ENCODE results near the gene CFAP77.

- no peak for TF ChIP-seq NFIC (IDR thresholded peaks at IDR 0.05)
- no peak for TF ChIP-seq MAFF (IDR thresholded peaks at IDR 0.05; ENCODE audit: low read length)
- TF ChIP-seq SMAD1 (IDR thresholded peaks at IDR 0.05; ENCODE audit: low read depth, low read length, partially characterized antibody), result no peak
- no peak for TF ChIP-seq ARID4B (CRISPR knock-in tag; IDR thresholded peaks at IDR 0.05)
- TF ChIP-seq NELFE (IDR thresholded peaks at IDR 0.05; ENCODE audit: insufficient read depth, insufficient read length), result no peak
- no peak for TF ChIP-seq PKNOX1 (IDR thresholded peaks at IDR 0.05)
- no peak for TF ChIP-seq TAF1 (IDR thresholded peaks at IDR 0.05; ENCODE audit: control insufficient read depth, extremely low read depth, insufficient read depth, low read length, severe bottlenecking)
- TF ChIP-seq PHTF2 (CRISPR knock-in tag; IDR thresholded peaks at IDR 0.05), result no peak
- no peak for TF ChIP-seq SOX6 (IDR thresholded peaks at IDR 0.05)
- no peak for TF ChIP-seq HCFC1 (IDR thresholded peaks at IDR 0.05; ENCODE audit: low read depth, low read length)
- TF ChIP-seq, protein P1, sequence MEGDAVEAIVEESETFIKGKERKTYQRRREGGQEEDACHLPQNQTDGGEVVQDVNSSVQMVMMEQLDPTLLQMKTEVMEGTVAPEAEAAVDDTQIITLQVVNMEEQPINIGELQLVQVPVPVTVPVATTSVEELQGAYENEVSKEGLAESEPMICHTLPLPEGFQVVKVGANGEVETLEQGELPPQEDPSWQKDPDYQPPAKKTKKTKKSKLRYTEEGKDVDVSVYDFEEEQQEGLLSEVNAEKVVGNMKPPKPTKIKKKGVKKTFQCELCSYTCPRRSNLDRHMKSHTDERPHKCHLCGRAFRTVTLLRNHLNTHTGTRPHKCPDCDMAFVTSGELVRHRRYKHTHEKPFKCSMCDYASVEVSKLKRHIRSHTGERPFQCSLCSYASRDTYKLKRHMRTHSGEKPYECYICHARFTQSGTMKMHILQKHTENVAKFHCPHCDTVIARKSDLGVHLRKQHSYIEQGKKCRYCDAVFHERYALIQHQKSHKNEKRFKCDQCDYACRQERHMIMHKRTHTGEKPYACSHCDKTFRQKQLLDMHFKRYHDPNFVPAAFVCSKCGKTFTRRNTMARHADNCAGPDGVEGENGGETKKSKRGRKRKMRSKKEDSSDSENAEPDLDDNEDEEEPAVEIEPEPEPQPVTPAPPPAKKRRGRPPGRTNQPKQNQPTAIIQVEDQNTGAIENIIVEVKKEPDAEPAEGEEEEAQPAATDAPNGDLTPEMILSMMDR (IDR thresholded peaks at IDR 0.05 in 2 of 3, conservative IDR thresholded peaks at IDR 0.05 in 1 of 3; ENCODE audit: insufficient read depth in 2 of 3, low read depth in 1 of 3, low read length in 3 of 3), result no peak
- no peak for TF ChIP-seq CHD1 (IDR thresholded peaks at IDR 0.05; ENCODE audit: low read length)
- TF ChIP-seq, protein P2, sequence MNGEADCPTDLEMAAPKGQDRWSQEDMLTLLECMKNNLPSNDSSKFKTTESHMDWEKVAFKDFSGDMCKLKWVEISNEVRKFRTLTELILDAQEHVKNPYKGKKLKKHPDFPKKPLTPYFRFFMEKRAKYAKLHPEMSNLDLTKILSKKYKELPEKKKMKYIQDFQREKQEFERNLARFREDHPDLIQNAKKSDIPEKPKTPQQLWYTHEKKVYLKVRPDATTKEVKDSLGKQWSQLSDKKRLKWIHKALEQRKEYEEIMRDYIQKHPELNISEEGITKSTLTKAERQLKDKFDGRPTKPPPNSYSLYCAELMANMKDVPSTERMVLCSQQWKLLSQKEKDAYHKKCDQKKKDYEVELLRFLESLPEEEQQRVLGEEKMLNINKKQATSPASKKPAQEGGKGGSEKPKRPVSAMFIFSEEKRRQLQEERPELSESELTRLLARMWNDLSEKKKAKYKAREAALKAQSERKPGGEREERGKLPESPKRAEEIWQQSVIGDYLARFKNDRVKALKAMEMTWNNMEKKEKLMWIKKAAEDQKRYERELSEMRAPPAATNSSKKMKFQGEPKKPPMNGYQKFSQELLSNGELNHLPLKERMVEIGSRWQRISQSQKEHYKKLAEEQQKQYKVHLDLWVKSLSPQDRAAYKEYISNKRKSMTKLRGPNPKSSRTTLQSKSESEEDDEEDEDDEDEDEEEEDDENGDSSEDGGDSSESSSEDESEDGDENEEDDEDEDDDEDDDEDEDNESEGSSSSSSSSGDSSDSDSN (IDR thresholded peaks at IDR 0.05; ENCODE audit: borderline replicate concordance in 1 of 2, low read depth in 2 of 2, low read length in 2 of 2), result no peak
Observed at GRCh38 chr9:132555528-132555927, 145.5 kb downstream of the CFAP77 start.

All from K562 (cell line).